ENCODE data around the gene EDAR.

EDAR gene

DNA sequence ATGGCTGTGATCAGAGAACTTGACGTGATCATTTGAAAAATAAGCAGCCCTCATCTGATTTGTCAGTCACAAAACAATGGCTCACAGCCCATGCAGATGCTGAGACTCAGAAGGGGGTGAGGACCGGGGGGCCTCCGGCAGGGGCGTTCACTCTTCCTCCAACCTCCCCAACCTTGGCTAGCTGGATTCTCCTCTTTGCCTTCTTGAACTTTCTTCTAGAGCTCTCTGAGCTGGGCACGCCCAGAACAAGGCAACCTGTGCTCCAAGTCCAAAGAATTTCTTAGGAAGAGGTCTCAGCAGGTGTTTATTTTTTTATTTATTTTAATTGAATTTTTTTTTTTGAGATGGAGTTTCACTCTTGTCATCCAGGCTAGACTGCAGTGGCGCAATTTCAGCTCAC is 16.4 kb downstream of the EDAR start:
- TF ChIP-seq, protein P1, sequence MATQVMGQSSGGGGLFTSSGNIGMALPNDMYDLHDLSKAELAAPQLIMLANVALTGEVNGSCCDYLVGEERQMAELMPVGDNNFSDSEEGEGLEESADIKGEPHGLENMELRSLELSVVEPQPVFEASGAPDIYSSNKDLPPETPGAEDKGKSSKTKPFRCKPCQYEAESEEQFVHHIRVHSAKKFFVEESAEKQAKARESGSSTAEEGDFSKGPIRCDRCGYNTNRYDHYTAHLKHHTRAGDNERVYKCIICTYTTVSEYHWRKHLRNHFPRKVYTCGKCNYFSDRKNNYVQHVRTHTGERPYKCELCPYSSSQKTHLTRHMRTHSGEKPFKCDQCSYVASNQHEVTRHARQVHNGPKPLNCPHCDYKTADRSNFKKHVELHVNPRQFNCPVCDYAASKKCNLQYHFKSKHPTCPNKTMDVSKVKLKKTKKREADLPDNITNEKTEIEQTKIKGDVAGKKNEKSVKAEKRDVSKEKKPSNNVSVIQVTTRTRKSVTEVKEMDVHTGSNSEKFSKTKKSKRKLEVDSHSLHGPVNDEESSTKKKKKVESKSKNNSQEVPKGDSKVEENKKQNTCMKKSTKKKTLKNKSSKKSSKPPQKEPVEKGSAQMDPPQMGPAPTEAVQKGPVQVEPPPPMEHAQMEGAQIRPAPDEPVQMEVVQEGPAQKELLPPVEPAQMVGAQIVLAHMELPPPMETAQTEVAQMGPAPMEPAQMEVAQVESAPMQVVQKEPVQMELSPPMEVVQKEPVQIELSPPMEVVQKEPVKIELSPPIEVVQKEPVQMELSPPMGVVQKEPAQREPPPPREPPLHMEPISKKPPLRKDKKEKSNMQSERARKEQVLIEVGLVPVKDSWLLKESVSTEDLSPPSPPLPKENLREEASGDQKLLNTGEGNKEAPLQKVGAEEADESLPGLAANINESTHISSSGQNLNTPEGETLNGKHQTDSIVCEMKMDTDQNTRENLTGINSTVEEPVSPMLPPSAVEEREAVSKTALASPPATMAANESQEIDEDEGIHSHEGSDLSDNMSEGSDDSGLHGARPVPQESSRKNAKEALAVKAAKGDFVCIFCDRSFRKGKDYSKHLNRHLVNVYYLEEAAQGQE (IDR thresholded peaks at IDR 0.05; ENCODE audit: insufficient read depth in 1 of 2, low read depth in 2 of 2, low read length in 2 of 2): no peak
- no peak for TF ChIP-seq TAF1 (IDR thresholded peaks at IDR 0.05; ENCODE audit: borderline replicate concordance, insufficient read depth, low read length)
- TF ChIP-seq SIN3A (IDR thresholded peaks at IDR 0.05; ENCODE audit: borderline replicate concordance, insufficient read depth, low read length): no peak
- TF ChIP-seq POLR2AphosphoS5 (IDR thresholded peaks at IDR 0.05; ENCODE audit: low read depth, low read length): no peak
- no peak for TF ChIP-seq FOXP2 (optimal IDR thresholded peaks at IDR 0.05; ENCODE audit: borderline replicate concordance, extremely low read depth, extremely low read length, insufficient read depth)

DNA sequence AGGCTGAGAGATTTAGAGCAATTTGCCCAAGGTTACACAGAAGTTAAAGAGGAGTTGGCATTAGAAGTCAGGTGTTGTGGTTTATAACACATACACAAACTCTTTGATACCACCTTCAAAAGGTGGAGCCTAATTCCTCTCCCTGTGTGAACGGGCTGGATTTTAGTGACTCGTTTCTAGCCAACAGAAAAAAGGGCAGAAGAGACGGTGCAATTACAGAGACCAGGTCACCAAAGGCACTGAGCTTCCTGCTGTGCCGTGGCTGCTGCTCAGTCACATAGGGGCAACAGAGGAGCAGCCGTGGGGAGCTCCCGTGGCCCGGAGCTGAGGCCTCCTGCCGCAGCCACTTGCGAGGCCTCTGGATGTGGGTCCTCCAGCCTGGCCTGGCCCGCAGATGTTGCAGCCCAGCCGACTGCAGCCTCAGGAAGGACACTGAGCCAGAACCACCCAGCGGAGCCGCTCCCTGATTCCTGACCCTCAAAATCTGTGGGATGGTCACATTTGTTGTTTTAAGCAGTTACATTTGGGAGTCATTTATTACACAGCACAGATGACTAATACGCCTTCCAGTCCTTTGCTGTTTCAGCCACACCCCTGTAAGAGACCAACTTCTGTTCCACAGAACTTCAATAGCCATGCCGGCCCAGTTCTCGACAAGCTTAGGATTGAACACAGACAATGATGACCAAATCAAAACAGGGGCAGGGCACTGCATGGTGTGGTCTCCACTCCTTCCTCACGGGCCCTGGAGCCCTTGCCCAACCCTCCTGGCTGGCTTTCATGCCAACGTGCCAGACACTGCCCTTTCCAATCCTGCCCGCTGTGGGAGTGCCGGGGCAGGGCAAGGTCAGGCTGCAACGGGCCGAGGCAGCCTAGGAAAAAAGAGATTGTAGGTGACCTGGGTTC is 17.1 kb downstream of the EDAR start:
- TF ChIP-seq TAF1 (IDR thresholded peaks at IDR 0.05; ENCODE audit: borderline replicate concordance, insufficient read depth, low read length) (no peak), SIN3A (IDR thresholded peaks at IDR 0.05; ENCODE audit: borderline replicate concordance, insufficient read depth, low read length) (no peak), FOXP2 (optimal IDR thresholded peaks at IDR 0.05; ENCODE audit: borderline replicate concordance, extremely low read depth, extremely low read length, insufficient read depth) (no peak), POLR2AphosphoS5 (IDR thresholded peaks at IDR 0.05; ENCODE audit: low read depth, low read length) (no peak)
- TF ChIP-seq, protein P1 (IDR thresholded peaks at IDR 0.05; ENCODE audit: insufficient read depth in 1 of 2, low read depth in 2 of 2, low read length in 2 of 2): no peak

DNA sequence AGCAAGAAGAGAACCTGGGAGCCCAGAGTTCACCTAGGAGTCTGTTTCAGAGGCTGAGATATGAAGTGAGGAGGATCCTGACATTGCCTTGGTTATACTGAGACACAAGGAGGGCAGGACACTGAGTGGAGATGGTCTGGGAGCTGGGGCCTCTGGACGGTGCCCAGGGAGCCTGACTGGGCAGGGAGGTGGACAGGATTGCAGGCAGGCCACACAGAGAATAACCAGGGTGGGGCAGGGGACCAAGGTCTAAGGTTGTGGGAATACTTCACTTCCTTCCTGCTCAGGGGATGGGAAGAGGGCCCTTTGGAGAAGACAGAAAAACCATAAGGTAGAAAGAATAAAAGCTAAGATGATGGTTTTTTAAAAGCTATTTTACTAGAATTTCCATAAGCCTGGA is 18.7 kb downstream of the EDAR start:
- no peak for TF ChIP-seq TAF1 (IDR thresholded peaks at IDR 0.05; ENCODE audit: borderline replicate concordance, insufficient read depth, low read length)
- TF ChIP-seq, protein P1 (IDR thresholded peaks at IDR 0.05; ENCODE audit: insufficient read depth in 1 of 2, low read depth in 2 of 2, low read length in 2 of 2): no peak
- no peak for TF ChIP-seq POLR2AphosphoS5 (IDR thresholded peaks at IDR 0.05; ENCODE audit: low read depth, low read length)
- no peak for TF ChIP-seq SIN3A (IDR thresholded peaks at IDR 0.05; ENCODE audit: borderline replicate concordance, insufficient read depth, low read length)
- TF ChIP-seq FOXP2 (optimal IDR thresholded peaks at IDR 0.05; ENCODE audit: borderline replicate concordance, extremely low read depth, extremely low read length, insufficient read depth): no peak

DNA sequence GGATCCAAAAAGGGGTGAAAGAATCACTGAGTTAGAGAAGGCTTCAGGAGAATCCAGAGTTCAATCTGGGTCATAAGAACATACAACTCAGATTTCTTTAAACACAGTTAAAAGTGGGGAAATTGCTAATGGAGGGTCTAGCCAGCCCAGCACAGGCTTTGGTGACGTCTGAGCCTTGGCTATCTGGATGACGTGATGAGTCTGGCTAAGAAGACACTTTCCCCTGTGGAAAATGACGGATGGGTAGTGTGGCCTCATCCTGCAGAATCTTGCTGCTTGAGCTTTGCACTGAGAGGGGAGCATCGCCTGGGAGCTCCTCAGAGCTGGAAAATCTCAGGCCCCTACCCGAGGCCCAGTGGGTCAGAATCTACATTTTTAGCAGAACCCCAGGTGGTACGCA is 19.2 kb downstream of the EDAR start:
- TF ChIP-seq, protein P1 (IDR thresholded peaks at IDR 0.05; ENCODE audit: insufficient read depth in 1 of 2, low read depth in 2 of 2, low read length in 2 of 2): no peak
- no peak for TF ChIP-seq TAF1 (IDR thresholded peaks at IDR 0.05; ENCODE audit: borderline replicate concordance, insufficient read depth, low read length)
- no peak for TF ChIP-seq FOXP2 (optimal IDR thresholded peaks at IDR 0.05; ENCODE audit: borderline replicate concordance, extremely low read depth, extremely low read length, insufficient read depth)
